ENCODE measurements around the gene DTNA.
"Not testable (repeated sequence)": the region's sequence is repeated elsewhere in the genome, so short reads cannot be mapped to it uniquely, and the experiment has no call there.

The DTNA gene

DNA sequence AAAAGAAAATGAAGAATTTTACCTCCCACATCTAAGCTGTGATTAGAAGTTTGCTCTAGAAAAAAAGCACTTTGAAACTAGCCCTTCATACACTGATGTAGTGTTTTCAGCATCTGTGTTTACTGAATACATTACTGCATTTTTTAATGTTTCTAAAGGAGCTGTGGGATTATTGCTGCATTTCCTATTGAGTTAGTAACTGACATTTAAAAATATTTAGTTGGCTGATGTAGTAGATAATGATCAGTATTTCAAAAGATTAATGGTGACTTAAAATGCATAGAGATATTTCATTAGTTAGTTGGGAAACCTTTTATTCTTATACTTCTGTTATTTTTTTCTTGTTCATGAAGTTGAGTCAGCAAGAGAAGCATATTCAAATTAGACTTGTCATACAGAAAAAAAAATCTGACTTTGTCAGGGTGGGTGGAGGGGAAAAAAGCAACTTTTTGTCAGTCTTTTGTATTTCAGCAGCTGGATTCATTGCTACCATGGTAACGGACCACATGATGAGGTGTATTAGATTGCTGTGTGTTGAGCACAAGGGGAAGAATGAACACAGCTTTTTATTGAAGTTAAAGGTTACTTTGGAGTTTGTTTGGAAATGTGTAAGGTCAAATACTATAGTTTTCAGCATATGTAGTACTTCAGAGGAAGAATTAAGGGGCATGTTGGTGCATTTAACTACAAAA is at the start of gene DTNA:
TSS of gene DTNA (plus strand) at position 549 of the 692 bp plus-strand sequence. CDS start 45,679 bp downstream, outside the sequence.
- peaks cover 5% of the 10 kb centered on the region for H3K27me3 Mint-ChIP-seq
- no peak for DNase-seq
- H3K9me3 Mint-ChIP-seq: no peaks in the 10 kb centered on the region
- no peaks in the 10 kb centered on the region for H3K4me1 Mint-ChIP-seq
- no peaks in the 10 kb centered on the region for H3K36me3 Mint-ChIP-seq
- H3K27ac Mint-ChIP-seq: no peak within 1 kb of the TSS
- no peak within 1 kb of the TSS for H3K4me3 Mint-ChIP-seq
- CTCF ChIA-PET: no interaction called here

- Mint-ChIP-seq H3K36me3 (no peaks in the 10 kb centered on the region), H3K27ac (no peak overlapping the region), H3K4me1 (no peaks in the 10 kb centered on the region), H3K27me3 (peaks cover 6% of the 10 kb centered on the region), H3K9me3 (no peaks in the 10 kb centered on the region), H3K4me3 (no peak overlapping the region)
- no peak for DNase-seq
- CTCF ChIA-PET: interaction anchor here (1.0 to 3.5 kb wide), 13 partner anchors 8 to 232 kb away, joined by 3 to 31 read pairs (median 5); no protein-coding TSS in a partner anchor
Measured at GRCh38 chr18:34660572-34660971, 49.5 kb upstream of the DTNA start.

GRCh38 chr18:34661464-34662087 is 48.5 kb upstream of the DTNA start:
- Mint-ChIP-seq H3K27me3 (peaks cover 6% of the 10 kb centered on the region), H3K9me3 (no peaks in the 10 kb centered on the region), H3K4me1 (no peaks in the 10 kb centered on the region), H3K36me3 (no peaks in the 10 kb centered on the region), H3K27ac (no peak overlapping the region), H3K4me3 (no peak overlapping the region)
- CTCF ChIA-PET: interaction anchor here (0.7 to 3.5 kb wide), 21 partner anchors 9 to 539 kb away, joined by 3 to 31 read pairs (median 4); no protein-coding TSS in a partner anchor
- DNase-seq: no peak

GRCh38 chr18:34676816-34677574 is 33.1 kb upstream of the DTNA start:
- Mint-ChIP-seq H3K9me3 (no peaks in the 10 kb centered on the region), H3K4me1 (no peaks in the 10 kb centered on the region), H3K27ac (no peak overlapping the region), H3K36me3 (no peaks in the 10 kb centered on the region), H3K27me3 (no peaks in the 10 kb centered on the region), H3K4me3 (no peak overlapping the region)
- CTCF ChIA-PET: interaction anchor here (0.7 kb wide), 1 partner anchor 16 kb away, joined by 4 read pairs; no protein-coding TSS in a partner anchor
- no peak for DNase-seq

DNA sequence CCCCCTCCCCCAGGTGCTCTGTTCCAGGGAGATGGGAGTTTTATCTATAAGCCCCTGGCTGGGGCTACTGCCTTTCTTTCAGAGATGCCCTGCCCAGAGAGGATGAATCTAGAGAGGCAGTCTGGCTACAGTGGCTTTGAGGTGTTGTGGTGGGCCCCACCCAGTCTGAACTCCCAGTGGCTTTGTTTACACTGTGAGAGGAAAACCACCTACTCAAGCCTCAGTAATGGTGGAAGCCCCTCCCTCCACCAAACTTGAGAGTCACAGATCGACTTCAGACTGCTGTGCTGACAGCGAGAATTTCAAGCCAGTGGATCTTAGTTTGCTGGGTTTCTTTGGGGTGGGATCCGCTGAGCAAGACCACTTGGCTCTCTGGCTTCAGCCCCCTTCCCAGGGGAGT is 20.3 kb upstream of the DTNA start:
- DNase-seq, H3K36me3 Mint-ChIP-seq, CTCF ChIA-PET, H3K4me1 Mint-ChIP-seq, H3K27ac Mint-ChIP-seq, H3K27me3 Mint-ChIP-seq, H3K4me3 Mint-ChIP-seq, H3K9me3 Mint-ChIP-seq: not testable (repeated sequence)

DNA sequence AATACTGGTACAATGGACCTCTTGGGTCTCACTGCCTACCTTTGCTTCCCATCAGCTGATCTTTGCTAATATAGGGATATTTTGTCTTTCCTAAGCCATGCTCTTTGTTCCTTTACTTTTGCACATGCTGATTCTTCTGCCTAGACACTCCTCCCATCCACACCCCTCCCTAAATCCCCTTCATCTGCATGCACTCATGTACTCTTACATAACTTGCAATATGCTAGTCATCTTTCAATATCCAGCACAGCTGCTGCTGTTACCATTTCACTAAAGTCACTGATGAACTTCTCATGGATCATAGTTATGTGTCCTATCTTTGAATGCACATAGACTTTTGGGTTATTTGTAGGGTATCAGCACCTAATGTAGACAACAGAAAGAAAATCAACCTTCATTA is 18.5 kb upstream of the DTNA start:
- no peak for DNase-seq
- no peak overlapping the region for H3K27ac Mint-ChIP-seq
- no peaks in the 10 kb centered on the region for H3K4me1 Mint-ChIP-seq
- no peaks in the 10 kb centered on the region for H3K27me3 Mint-ChIP-seq
- no peak overlapping the region for H3K4me3 Mint-ChIP-seq
- H3K36me3 Mint-ChIP-seq: no peaks in the 10 kb centered on the region
- H3K9me3 Mint-ChIP-seq: no peaks in the 10 kb centered on the region
- CTCF ChIA-PET: interaction anchor here (1.3 kb wide), 1 partner anchor 31 kb away, joined by 3 read pairs; no protein-coding TSS in a partner anchor

GRCh38 chr18:34694591-34695165 is 15.4 kb upstream of the DTNA start:
- Mint-ChIP-seq H3K4me3 (no peak overlapping the region), H3K27ac (no peak overlapping the region), H3K9me3 (no peaks in the 10 kb centered on the region), H3K27me3 (no peaks in the 10 kb centered on the region), H3K36me3 (no peaks in the 10 kb centered on the region), H3K4me1 (no peaks in the 10 kb centered on the region)
- CTCF ChIA-PET: no interaction called here
- DNase-seq: no peak

DNA sequence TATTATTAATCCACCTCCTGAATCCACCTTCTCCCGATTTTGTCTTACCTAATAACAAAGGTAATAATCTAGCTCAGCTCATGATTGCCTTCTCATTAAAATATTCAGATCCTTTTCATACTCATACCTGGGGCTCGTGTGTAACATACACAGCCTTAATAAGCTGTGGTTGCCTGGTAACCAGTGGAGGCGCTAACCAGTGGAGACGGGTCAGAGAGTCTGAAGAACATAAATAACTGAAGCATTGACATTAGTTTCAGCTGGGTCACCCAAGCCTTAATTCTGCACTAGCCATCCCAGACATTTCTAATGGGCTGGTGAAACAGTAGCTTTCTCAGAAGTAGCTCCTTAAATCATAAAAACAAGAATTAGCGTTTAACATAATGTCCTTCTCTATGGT is 14.8 kb upstream of the DTNA start:
- Mint-ChIP-seq H3K36me3 (no peaks in the 10 kb centered on the region), H3K9me3 (no peaks in the 10 kb centered on the region), H3K27ac (no peak overlapping the region), H3K4me3 (no peak overlapping the region), H3K27me3 (no peaks in the 10 kb centered on the region), H3K4me1 (no peaks in the 10 kb centered on the region)
- no peak for DNase-seq
- CTCF ChIA-PET: no interaction called here

- no peak overlapping the region for H3K4me3 Mint-ChIP-seq
- CTCF ChIA-PET: no interaction called here
- DNase-seq: no peak
- no peaks in the 10 kb centered on the region for H3K36me3 Mint-ChIP-seq
- no peaks in the 10 kb centered on the region for H3K9me3 Mint-ChIP-seq
- H3K27me3 Mint-ChIP-seq: no peaks in the 10 kb centered on the region
- no peaks in the 10 kb centered on the region for H3K4me1 Mint-ChIP-seq
- no peak overlapping the region for H3K27ac Mint-ChIP-seq
Measured at GRCh38 chr18:34696671-34697070, 13.4 kb upstream of the DTNA start.

- Mint-ChIP-seq H3K36me3 (no peaks in the 10 kb centered on the region), H3K27ac (no peak overlapping the region), H3K4me3 (no peak overlapping the region), H3K9me3 (no peaks in the 10 kb centered on the region), H3K4me1 (no peaks in the 10 kb centered on the region), H3K27me3 (no peaks in the 10 kb centered on the region)
- CTCF ChIA-PET: no interaction called here
- no peak for DNase-seq
Measured at GRCh38 chr18:34697233-34697632, 12.9 kb upstream of the DTNA start.

DNA sequence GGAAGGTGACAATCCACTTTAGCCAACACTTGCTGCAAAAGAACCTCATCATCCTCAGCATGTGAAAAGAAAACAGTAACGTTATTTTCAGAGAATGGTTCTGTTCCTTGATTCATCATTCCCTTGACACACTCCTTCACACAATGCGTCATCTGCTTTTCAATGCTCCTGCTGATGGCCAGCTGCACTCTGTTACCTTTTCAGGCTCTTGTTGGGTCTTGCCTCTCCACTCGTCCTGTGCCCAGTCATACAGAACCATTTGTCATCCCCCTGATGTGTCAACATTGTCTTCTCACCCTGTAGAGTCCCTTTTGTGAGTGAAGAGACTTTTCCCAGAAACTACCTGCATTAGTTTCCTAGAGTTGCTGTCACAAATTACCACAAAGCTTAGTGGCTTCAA is 12.2 kb upstream of the DTNA start:
- no peaks in the 10 kb centered on the region for H3K4me1 Mint-ChIP-seq
- H3K4me3 Mint-ChIP-seq: no peak overlapping the region
- CTCF ChIA-PET: no interaction called here
- no peak overlapping the region for H3K27ac Mint-ChIP-seq
- no peaks in the 10 kb centered on the region for H3K9me3 Mint-ChIP-seq
- H3K36me3 Mint-ChIP-seq: no peaks in the 10 kb centered on the region
- DNase-seq: no peak
- no peaks in the 10 kb centered on the region for H3K27me3 Mint-ChIP-seq

GRCh38 chr18:34701911-34702310 is 8.2 kb upstream of the DTNA start:
- H3K27me3 Mint-ChIP-seq: no peaks in the 10 kb centered on the region
- no peaks in the 10 kb centered on the region for H3K9me3 Mint-ChIP-seq
- DNase-seq: no peak
- no peak overlapping the region for H3K4me3 Mint-ChIP-seq
- CTCF ChIA-PET: no interaction called here
- no peaks in the 10 kb centered on the region for H3K4me1 Mint-ChIP-seq
- H3K27ac Mint-ChIP-seq: no peak overlapping the region
- no peaks in the 10 kb centered on the region for H3K36me3 Mint-ChIP-seq

DNA sequence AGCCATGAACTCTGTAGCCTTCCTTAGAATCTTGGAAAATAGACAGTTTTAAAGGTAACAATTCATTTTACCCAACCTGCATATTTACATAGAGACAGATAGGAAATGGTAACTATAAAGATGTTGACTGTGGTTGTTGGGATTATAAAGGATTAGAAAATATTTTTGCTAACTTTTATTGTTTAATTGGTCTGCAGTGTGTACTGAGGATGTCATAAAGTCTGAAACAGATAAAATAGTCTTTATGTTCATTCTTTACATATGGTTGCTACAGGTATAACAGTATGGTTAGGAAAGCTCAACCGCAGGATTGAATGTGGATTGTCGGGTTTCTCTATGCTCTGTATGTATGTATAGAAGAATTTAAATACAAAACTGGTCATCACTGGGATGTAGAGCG is 7.3 kb upstream of the DTNA start:
- Mint-ChIP-seq H3K36me3 (no peaks in the 10 kb centered on the region), H3K4me1 (no peaks in the 10 kb centered on the region), H3K27ac (no peak overlapping the region), H3K4me3 (no peak overlapping the region), H3K27me3 (no peaks in the 10 kb centered on the region), H3K9me3 (no peaks in the 10 kb centered on the region)
- CTCF ChIA-PET: no interaction called here
- no peak for DNase-seq

- Mint-ChIP-seq H3K27me3 (peaks cover 2% of the 10 kb centered on the region), H3K36me3 (no peaks in the 10 kb centered on the region), H3K4me3 (no peak overlapping the region), H3K4me1 (no peaks in the 10 kb centered on the region), H3K27ac (no peak overlapping the region), H3K9me3 (no peaks in the 10 kb centered on the region)
- CTCF ChIA-PET: no interaction called here
- no peak for DNase-seq
Measured at GRCh38 chr18:34704074-34704473, 6.0 kb upstream of the DTNA start.

Data from activated naive CD4-positive, alpha-beta T cell treated with anti-CD3 and anti-CD28 coated beads, Interleukin-2, amount 10 ng/mL, durations not matched to agents 7 days and 5 days (primary cell).